CD4-positive, alpha-beta T cell treated with Interleukin-1 beta for 1 hour (primary cell): ENCODE results near the gene TOGARAM1.

Source experiments
- DNase-seq, 2 donors: peaks; one replicate each; pipeline ENCODE4 v3.0.0-alpha.2; 2020 to 2022

The TOGARAM1 gene

DNA sequence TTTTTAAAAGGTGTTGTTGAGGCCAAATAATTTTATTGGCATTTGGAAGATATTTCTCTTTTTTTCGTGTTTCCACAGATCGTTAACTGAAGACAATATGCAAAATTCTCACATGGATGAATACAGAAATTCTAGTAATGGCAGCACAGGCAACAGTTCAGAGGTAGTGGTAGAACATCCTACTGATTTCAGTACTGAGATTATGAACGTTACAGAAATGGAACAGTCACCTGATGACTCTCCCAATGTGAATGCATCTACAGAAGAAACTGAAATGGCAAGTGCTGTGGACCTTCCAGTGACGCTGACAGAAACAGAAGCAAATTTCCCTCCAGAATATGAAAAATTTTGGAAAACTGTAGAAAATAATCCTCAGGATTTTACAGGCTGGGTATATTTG lies 133.2 kb downstream of the TOGARAM1 start:
- no peak for DNase-seq

DNA sequence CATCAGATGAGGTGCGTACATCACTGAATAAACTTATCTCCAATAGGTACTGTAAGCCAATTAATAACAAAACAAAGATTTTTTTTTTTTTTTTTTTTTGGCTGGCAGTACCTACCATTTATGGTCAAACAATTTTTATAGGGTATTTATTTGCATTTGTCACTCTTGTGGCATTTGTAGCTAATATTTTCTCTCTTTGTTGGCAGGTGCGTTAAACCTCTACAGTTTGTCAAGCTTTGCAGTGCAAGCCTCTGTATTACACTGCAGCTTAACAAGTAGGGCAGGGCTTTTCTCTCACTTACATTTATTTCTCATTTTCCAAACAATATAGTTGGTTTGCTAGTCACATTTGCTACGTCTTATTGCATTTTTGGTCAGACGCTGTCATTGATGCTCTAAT lies 134.2 kb downstream of the TOGARAM1 start:
- DNase-seq: no peak

GRCh38 chr14:45103806-45104205 lies 141.8 kb downstream of the TOGARAM1 start:
- no peak for DNase-seq

DNA sequence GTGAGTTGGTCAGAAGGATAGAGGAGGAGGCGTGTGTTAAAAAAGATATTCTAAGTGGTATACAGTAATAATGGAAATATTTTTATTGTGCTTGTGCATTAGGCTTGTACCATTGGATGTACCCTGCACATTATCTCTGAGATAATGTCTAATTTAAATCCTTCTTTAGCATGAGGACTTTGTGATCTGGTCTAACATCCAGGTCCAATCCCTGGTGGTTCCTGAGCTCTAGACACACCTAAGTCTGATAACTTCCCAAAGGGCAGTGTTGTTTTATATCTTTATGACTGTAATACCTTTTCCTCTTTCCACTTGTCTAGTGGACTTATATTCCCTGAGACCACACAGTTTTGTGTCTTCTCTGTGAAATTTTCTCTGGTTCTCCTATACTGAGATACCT lies 142.6 kb downstream of the TOGARAM1 start:
- DNase-seq: no peak

DNA sequence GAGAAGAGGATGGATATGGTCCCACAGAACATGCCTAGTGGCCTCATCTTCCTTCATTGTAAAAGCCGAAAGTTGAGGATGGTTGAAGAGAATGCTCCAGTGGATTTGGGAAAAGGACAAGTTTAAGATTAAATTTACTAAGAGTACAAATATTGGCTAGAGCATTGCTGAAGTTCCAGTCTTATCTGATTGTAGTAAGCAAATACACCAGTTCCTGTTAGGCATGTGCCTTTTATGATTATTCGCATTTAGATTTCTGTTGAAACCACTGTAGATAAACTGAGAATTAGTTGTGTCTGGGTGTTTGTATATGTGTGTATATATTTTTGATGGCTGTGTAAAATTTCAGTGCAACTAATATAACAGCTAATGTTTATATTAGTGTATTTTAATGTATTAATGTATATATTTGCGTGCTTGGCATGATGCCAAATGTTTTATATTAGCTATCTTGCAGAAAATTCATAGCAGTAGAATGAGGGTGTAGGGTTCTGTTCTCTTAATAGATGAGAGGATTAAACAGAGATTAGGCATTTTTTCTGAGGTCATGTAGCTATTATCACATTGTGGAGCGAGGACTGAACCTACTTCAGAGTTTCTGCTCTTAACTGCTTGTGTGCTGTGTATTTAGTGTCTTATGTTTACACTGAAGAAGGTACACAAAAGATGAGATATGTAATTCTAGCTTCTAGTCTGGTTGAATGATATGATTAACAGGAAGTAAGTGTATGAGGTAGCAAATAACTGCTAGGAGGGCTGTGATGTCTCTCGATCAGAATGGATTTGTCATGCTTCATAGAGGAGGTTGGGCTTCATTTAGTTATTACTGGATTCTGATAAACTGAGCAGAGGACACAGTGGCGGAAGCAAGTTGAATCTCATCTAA lies 151.1 kb downstream of the TOGARAM1 start:
- no peak for DNase-seq

DNA sequence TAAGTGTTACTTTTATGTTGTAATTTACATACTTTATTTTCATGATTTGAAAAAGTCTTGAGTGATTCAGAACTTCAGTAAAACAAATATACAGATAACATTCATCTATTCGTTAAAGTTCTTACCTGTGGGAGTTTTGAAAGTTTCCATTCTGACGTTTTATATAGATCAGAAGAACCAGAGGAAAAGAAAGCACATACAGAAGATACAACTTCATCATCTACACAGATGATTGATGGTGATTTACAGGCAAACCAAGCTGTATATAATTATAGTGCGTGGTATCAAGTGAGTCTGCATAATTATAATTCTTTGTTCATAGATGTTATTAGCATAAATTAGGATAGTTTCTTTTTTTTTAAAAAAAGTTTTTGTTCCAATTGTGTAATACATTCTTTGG lies 152.3 kb downstream of the TOGARAM1 start:
- DNase-seq: no peak

- DNase-seq: no peak
These were observed 156.6 kb downstream of the TOGARAM1 start for GRCh38 chr14:45118594-45118993.

DNA sequence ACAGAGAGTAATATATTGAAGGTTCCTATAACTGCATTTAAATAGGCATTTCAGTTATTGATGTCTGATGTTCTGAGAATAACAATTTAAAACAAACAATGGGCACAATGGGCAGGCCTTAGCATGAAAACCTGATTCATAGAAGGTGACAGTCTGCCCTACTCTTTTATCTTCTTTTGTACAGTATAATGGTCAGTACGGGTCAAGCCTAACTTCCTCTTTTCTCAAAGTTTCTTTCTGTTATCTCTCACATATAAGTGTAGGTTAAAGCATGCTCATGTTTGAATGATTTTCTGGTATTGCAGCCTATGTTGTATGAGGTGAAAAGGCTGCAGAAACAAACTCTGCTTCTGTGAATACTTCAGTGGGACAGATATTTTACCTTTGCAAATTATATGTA lies 158.1 kb downstream of the TOGARAM1 start:
- no peak for DNase-seq

- DNase-seq: no peak
These were observed 161.3 kb downstream of the TOGARAM1 start for GRCh38 chr14:45123271-45123670.
